ENCODE measurements around the gene TANK. TPM values are rescaled to one million over a fixed set of nuclear protein-coding genes. Genes with fewer than 3 reads are reported as not detected.
A peak's percentile ranks its signal among the peaks of the same experiment; 100 is the strongest.

TANK gene
- total and polyA plus RNA-seq, 2 of the 13 experiments (the other 11 are each of a cell fraction or from before 2014, with no cell fraction given): 66.9 to 96.1 TPM

GRCh38 chr2:161223139-161223732, 63.0 kb downstream of the TANK start (continued):
- TF ChIP-seq ZNF326 (CRISPR knock-in tag; IDR thresholded peaks at IDR 0.05; ENCODE audit: borderline replicate concordance): no peak
- no peak for TF ChIP-seq ZNF362 (CRISPR knock-in tag; IDR thresholded peaks at IDR 0.05; ENCODE audit: borderline replicate concordance)
- TF ChIP-seq RNF219 (CRISPR knock-in tag; IDR thresholded peaks at IDR 0.05): no peak
- no peak for TF ChIP-seq ZNF644 (CRISPR knock-in tag; IDR thresholded peaks at IDR 0.05; ENCODE audit: low read depth)
- TF ChIP-seq REPIN1 (CRISPR knock-in tag; IDR thresholded peaks at IDR 0.05; ENCODE audit: borderline replicate concordance, low read depth): no peak
- no peak for TF ChIP-seq ZNF704 (CRISPR knock-in tag; IDR thresholded peaks at IDR 0.05; ENCODE audit: borderline replicate concordance)
- no peak for TF ChIP-seq HMGA1 (CRISPR knock-in tag; conservative IDR thresholded peaks at IDR 0.05)
- no peak for TF ChIP-seq ZNF335 (CRISPR knock-in tag; IDR thresholded peaks at IDR 0.05)
- TF ChIP-seq REXO4 (CRISPR knock-in tag; IDR thresholded peaks at IDR 0.05; ENCODE audit: borderline replicate concordance): no peak
- TF ChIP-seq THYN1 (CRISPR knock-in tag; IDR thresholded peaks at IDR 0.05; ENCODE audit: borderline replicate concordance, low read depth): no peak
- no peak for TF ChIP-seq NR0B2 (CRISPR knock-in tag; IDR thresholded peaks at IDR 0.05)
- TF ChIP-seq PPARG (CRISPR knock-in tag; conservative IDR thresholded peaks at IDR 0.05): no peak
- TF ChIP-seq SMC3 (IDR thresholded peaks at IDR 0.05; ENCODE audit: low read length): peak; percentile 5; the same call in 1 of the 2 replicates
- no peak for TF ChIP-seq HNRNPK (IDR thresholded peaks at IDR 0.05; ENCODE audit: low read depth, low read length, poor library complexity, severe bottlenecking)
- TF ChIP-seq NFATC3 (CRISPR knock-in tag; IDR thresholded peaks at IDR 0.05): no peak
- TF ChIP-seq ZNF207 (IDR thresholded peaks at IDR 0.05; ENCODE audit: borderline replicate concordance): no peak
- TF ChIP-seq ZBTB46 (CRISPR knock-in tag; IDR thresholded peaks at IDR 0.05; ENCODE audit: borderline replicate concordance): no peak
- no peak for TF ChIP-seq NCOA1 (CRISPR knock-in tag; IDR thresholded peaks at IDR 0.05)
- peak; percentile 58 for TF ChIP-seq STAG1 (CRISPR knock-in tag; IDR thresholded peaks at IDR 0.05)
- TF ChIP-seq IRX3 (CRISPR knock-in tag; IDR thresholded peaks at IDR 0.05; ENCODE audit: borderline replicate concordance, low read depth): no peak
- TF ChIP-seq ATAD3A (CRISPR knock-in tag; IDR thresholded peaks at IDR 0.05): no peak

Data from HepG2 (cell line).